H1 (cell line): ENCODE data around the gene CT45A5. TPM values are rescaled to one million over a fixed set of nuclear protein-coding genes. Genes with fewer than 3 reads are reported as not detected.

ENCODE experiments used
- CTCF ChIA-PET: fragments of 300-600 bp; sonication (Branson Sonifier 250); formaldehyde crosslinking; loops from one replicate; lab custom pipeline; 2021; ENCODE audit not compliant: partially characterized antibody; lab: Charles Lee
- POLR2A ChIA-PET: fragments of 300-600 bp; sonication (Branson Sonifier 250); formaldehyde crosslinking; loops from one replicate; lab custom pipeline; 2021; ENCODE audit warnings: inconsistent platforms; ENCODE audit not compliant: partially characterized antibody; lab: Charles Lee
- DNase-seq, 2 experiments: peaks; one replicate each; pipeline versions ENCODE4 v3.0.0 to v3.0.0-alpha.2; 2010 to 2022; ENCODE audit warnings: low spot score in 2 of 2, low read depth in 1 of 2, mixed read lengths in 1 of 2
- FAIRE-seq: peaks from 2 replicates; lab custom pipeline; 2011; peaks lifted over from hg19 to GRCh38; lab: Jason Lieb, UNC
- H2AFZ ChIP-seq: 2 replicates; pipeline ENCODE4 v1.8.1; 2012; ENCODE audit warnings: low read length, inconsistent platforms
- H2AK5ac ChIP-seq: 2 replicates; pipeline ENCODE4 v1.6.1; 2013; ENCODE audit warnings: low read depth, low read length
- H2BK120ac ChIP-seq: replicated peaks from 2 replicates; pipeline ENCODE3; 2013; ENCODE audit warnings: low read depth, low read length, inconsistent platforms
- H2BK12ac ChIP-seq: 2 replicates; pipeline ENCODE4 v1.6.1; 2013; ENCODE audit warnings: low read depth, low read length
- H2BK15ac ChIP-seq: 2 replicates; pipeline ENCODE4 v1.6.1; 2013; ENCODE audit warnings: low read length
- H2BK20ac ChIP-seq: 2 replicates; pipeline ENCODE4 v1.6.1; 2013; ENCODE audit warnings: low read length
- H2BK5ac ChIP-seq: 2 replicates; pipeline ENCODE4 v1.6.1; 2013; ENCODE audit warnings: low read depth, low read length
- H3K14ac ChIP-seq: 2 replicates; pipeline ENCODE4 v1.6.1; 2013; ENCODE audit warnings: inconsistent platforms; ENCODE audit not compliant: insufficient read length
- H3K18ac ChIP-seq: 2 replicates; pipeline ENCODE4 v1.6.1; 2013; ENCODE audit warnings: low read length; ENCODE audit errors: extremely low read depth
- H3K23ac ChIP-seq: 2 replicates; pipeline ENCODE4 v1.6.1; 2013; ENCODE audit warnings: inconsistent platforms; ENCODE audit not compliant: insufficient read length
- H3K23me2 ChIP-seq: 2 replicates; pipeline ENCODE4 v1.6.1; 2013; ENCODE audit warnings: low read depth, low read length
- H3K27ac ChIP-seq: 2 replicates; pipeline ENCODE4 v1.6.1; 2011; ENCODE audit warnings: low read depth, low read length, inconsistent platforms
- H3K27me3 ChIP-seq, 4 experiments: replicated peaks in 1 of 4; 1 replicate in 1 of 4; 2 replicates in 3 of 4; pipeline versions ENCODE4 v1.6.1 to v1.8.1; 2011 to 2013; ENCODE audit warnings: low read length in 3 of 4, mild to moderate bottlenecking in 3 of 4, inconsistent platforms in 2 of 4, mixed read lengths in 2 of 4, moderate library complexity in 1 of 4; ENCODE audit not compliant: control insufficient read depth in 3 of 4, insufficient read depth in 3 of 4; ENCODE audit errors: extremely low read depth in 1 of 4
- H3K36me3 ChIP-seq, 4 experiments: 2 replicates each; pipeline versions ENCODE4 v1.6.1 to v1.8.1; 2011 to 2013; ENCODE audit warnings: mild to moderate bottlenecking in 4 of 4, low read length in 3 of 4, moderate library complexity in 2 of 4, control low read depth in 1 of 4, inconsistent platforms in 1 of 4; ENCODE audit not compliant: insufficient read depth in 4 of 4, control insufficient read depth in 2 of 4
- H3K4ac ChIP-seq: replicated peaks from 2 replicates; pipeline ENCODE3; 2013; ENCODE audit warnings: low read length, low read depth, mixed read lengths, inconsistent platforms; ENCODE audit not compliant: insufficient read length
- H3K4me1 ChIP-seq, 4 experiments: replicated peaks in 1 of 4; 1 replicate in 1 of 4; 2 replicates in 3 of 4; pipeline versions ENCODE4 v1.6.1 to v1.8.1; 2011 to 2013; ENCODE audit warnings: low read length in 3 of 4, inconsistent platforms in 2 of 4, mixed read lengths in 1 of 4; ENCODE audit not compliant: insufficient read depth in 4 of 4, control insufficient read depth in 3 of 4
- H3K4me2 ChIP-seq, 2 experiments: 2 replicates each; pipeline versions ENCODE4 v1.6.1 to v1.8.1; 2011 to 2013; ENCODE audit warnings: low read depth in 2 of 2, low read length in 2 of 2, control low read depth in 1 of 2, inconsistent platforms in 1 of 2, mild to moderate bottlenecking in 1 of 2; ENCODE audit not compliant: insufficient read depth in 1 of 2
- H3K4me3 ChIP-seq, 4 experiments: fragments of 200-600, 300-600 bp in 1 of 4; sonication (generic), shearing (Covaris generic), sonication (Bioruptor Twin) in 1 of 4; 2 replicates each; pipeline versions ENCODE4 v1.5.1 to v1.8.1; 2011 to 2016; ENCODE audit warnings: low read length in 4 of 4, low read depth in 3 of 4, control low read depth in 2 of 4, inconsistent platforms in 2 of 4, mild to moderate bottlenecking in 2 of 4, mixed read lengths in 1 of 4, moderate library complexity in 1 of 4; ENCODE audit not compliant: insufficient read depth in 2 of 4; ENCODE audit errors: extremely low read depth in 1 of 4
- H3K56ac ChIP-seq: replicated peaks from 2 replicates; pipeline ENCODE3; 2013; ENCODE audit warnings: low read depth, mild to moderate bottlenecking, mixed read lengths, low read length, inconsistent platforms; ENCODE audit not compliant: insufficient read length
- H3K79me1 ChIP-seq: 2 replicates; pipeline ENCODE4 v1.6.1; 2013; ENCODE audit warnings: low read depth, low read length, control low read depth
- H3K79me2 ChIP-seq, 2 experiments: 2 replicates each; pipeline versions ENCODE4 v1.6.1 to v1.8.1; 2012 to 2013; ENCODE audit warnings: low read length in 2 of 2, mild to moderate bottlenecking in 2 of 2, inconsistent platforms in 1 of 2; ENCODE audit not compliant: insufficient read depth in 2 of 2, control insufficient read depth in 1 of 2
- H3K9ac ChIP-seq, 4 experiments: replicated peaks in 1 of 4; 1 replicate in 1 of 4; 2 replicates in 3 of 4; pipeline versions ENCODE4 v1.6.1 to v1.8.1; 2011 to 2013; ENCODE audit warnings: low read depth in 3 of 4, low read length in 3 of 4, control low read depth in 2 of 4, mild to moderate bottlenecking in 2 of 4, moderate library complexity in 2 of 4, inconsistent platforms in 1 of 4; ENCODE audit errors: extremely low read depth in 1 of 4
- H3K9me3 ChIP-seq, 2 experiments: 2 replicates each; pipeline versions ENCODE4 v1.6.1 to v1.8.1; 2012 to 2013; ENCODE audit warnings: mild to moderate bottlenecking in 2 of 2, moderate library complexity in 2 of 2, control low read depth in 1 of 2, inconsistent platforms in 1 of 2, low read depth in 1 of 2, low read length in 1 of 2, mixed read lengths in 1 of 2; ENCODE audit not compliant: insufficient read depth in 2 of 2
- H4K20me1 ChIP-seq, 2 experiments: replicated peaks in 1 of 2; 2 replicates each; pipeline versions ENCODE3 to v1.8.1; 2011 to 2013; ENCODE audit warnings: inconsistent platforms in 2 of 2, low read length in 2 of 2, mild to moderate bottlenecking in 1 of 2; ENCODE audit not compliant: insufficient read depth in 2 of 2, control insufficient read depth in 1 of 2
- H4K5ac ChIP-seq: 2 replicates; pipeline ENCODE4 v1.6.1; 2013; ENCODE audit warnings: low read length, low read depth, mixed read lengths, inconsistent platforms; ENCODE audit not compliant: insufficient read length
- H4K8ac ChIP-seq: 2 replicates; pipeline ENCODE4 v1.8.0; 2013; ENCODE audit warnings: mild to moderate bottlenecking, moderate library complexity, low read length, inconsistent platforms; ENCODE audit not compliant: insufficient read depth; ENCODE audit errors: extremely low read depth
- H4K91ac ChIP-seq: replicated peaks from 2 replicates; pipeline ENCODE3; 2013; ENCODE audit warnings: low read length, mixed read lengths, inconsistent platforms; ENCODE audit not compliant: insufficient read length
- WGBS, 2 experiments: shearing (Covaris generic) in 1 of 2; methylation state at CpG; one replicate each; pipeline versions ENCODE4 v1.1.6 to v1.1.7; 2013 to 2015; ENCODE audit warnings: low lambda C conversion rate in 2 of 2, mixed read lengths in 2 of 2, inconsistent platforms in 1 of 2, low coverage in 1 of 2, missing lambda C conversion rate in 1 of 2; ENCODE audit not compliant: insufficient replicate concordance in 2 of 2, insufficient coverage in 1 of 2, insufficient read length in 1 of 2; ENCODE audit errors: extremely low coverage in 1 of 2, missing lambda C conversion rate in 1 of 2; 5-methylcytosine and 5-hydroxymethylcytosine counted together
- polyA plus RNA-seq, 7 experiments: library from polyadenylated mRNA; depleted of rRNA in 3 of 7; stranded (reverse) in 5 of 7; unstranded in 2 of 7; fragments of >200 nt in 5 of 7; fragments of 200-250 nt in 2 of 7; gene quantifications; 1 replicate in 5 of 7; 2 replicates in 1 of 7; 4 replicates in 1 of 7; pipeline versions ENCODE4 v1.2.1 to v1.2.3, GENCODE V29; 2011 to 2013; ENCODE audit warnings: missing spikeins in 2 of 7, mixed read lengths in 2 of 7
- total RNA-seq: library from RNA; stranded (reverse); fragmentation: NEBNext Ultra II Directional; extraction: Animal tissue kit (Norgen Biotek cat#: 25700); gene quantifications from 2 replicates; pipeline ENCODE4 v1.2.1, GENCODE V29; 2021
- TF ChIP-seq, protein P1 (sequence below): IDR thresholded peaks from 2 replicates; pipeline ENCODE4 v1.6.1; 2012; ENCODE audit warnings: inconsistent platforms

CT45A5 gene
- total and polyA plus RNA-seq, 2 of the 8 experiments (the other 6 are each of a cell fraction or from before 2014, with no cell fraction given) = not detected

DNA sequence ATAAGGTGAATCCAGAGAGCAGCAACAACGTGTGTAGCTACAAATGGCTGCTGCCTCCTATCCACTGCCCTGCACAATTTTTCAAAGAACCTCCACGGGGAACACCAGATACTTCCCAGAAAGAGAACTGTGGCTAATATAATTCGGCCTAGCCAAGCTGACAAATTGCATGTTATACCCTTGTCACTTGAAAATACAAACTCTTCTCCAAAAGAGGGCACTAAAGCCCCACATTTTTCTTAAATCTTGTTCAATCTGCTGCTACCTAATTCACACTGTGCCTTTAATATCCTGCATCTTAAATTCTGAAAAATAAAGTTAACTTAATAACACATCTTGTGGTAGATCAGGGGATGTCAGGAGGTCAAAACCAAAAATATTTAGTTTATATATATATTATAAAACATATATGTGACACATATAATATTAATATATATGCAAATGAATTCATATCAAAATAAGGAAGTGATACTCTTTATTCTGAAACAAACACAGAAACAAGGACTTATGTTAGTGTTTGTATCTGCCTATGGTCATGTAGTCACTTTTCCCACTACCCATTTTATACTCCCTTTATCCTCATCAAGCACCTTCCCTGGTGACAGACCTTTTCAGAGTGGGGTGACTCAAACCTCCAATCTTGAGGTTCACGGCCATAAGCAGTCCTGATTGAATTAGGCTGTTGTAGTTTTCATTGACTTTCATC lies 47.8 kb downstream of the CT45A5 start:
- H3K23me2 ChIP-seq = no peaks in the 10 kb centered on the region
- peaks cover 0 to 16% of the 10 kb centered on the region in 2 experiments; a peak in 2 of 4 replicates for H3K9me3 ChIP-seq
- H2AFZ ChIP-seq = no peak overlapping the region
- H2BK5ac ChIP-seq = no peak overlapping the region
- no peak overlapping the region for H4K8ac ChIP-seq
- H3K23ac ChIP-seq = no peak overlapping the region
- H3K56ac ChIP-seq = no peak overlapping the region
- H2BK15ac ChIP-seq = no peak overlapping the region
- no peak overlapping the region for H3K27ac ChIP-seq
- TF ChIP-seq, protein P1, sequence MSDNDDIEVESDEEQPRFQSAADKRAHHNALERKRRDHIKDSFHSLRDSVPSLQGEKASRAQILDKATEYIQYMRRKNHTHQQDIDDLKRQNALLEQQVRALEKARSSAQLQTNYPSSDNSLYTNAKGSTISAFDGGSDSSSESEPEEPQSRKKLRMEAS = no peak
- ChIA-PET CTCF (no interaction called here), POLR2A (no interaction called here)
- no peak overlapping the region for H2BK20ac ChIP-seq
- H3K36me3 ChIP-seq = no peaks in the 10 kb centered on the region
- no peak overlapping the region for H3K9ac ChIP-seq
- no peaks in the 10 kb centered on the region for H4K20me1 ChIP-seq
- no peak overlapping the region for H2AK5ac ChIP-seq
- no peak overlapping the region for H4K5ac ChIP-seq
- no peak for FAIRE-seq
- no peak overlapping the region for H3K14ac ChIP-seq
- H3K27me3 ChIP-seq = no peaks in the 10 kb centered on the region
- no peak overlapping the region for H4K91ac ChIP-seq
- DNase-seq = no peak
- WGBS, 2 experiments = 65% methylated on average over 3 of the region's 4 CpGs; no CpG with 5 or more reads in 1 of the 2 experiments
- no peak overlapping the region for H2BK120ac ChIP-seq
- H3K4me2 ChIP-seq = no peak overlapping the region
- H3K4ac ChIP-seq = no peak overlapping the region
- no peaks in the 10 kb centered on the region for H3K79me1 ChIP-seq
- no peaks in the 10 kb centered on the region for H3K4me1 ChIP-seq
- H2BK12ac ChIP-seq = no peak overlapping the region
- no peaks in the 10 kb centered on the region for H3K79me2 ChIP-seq
- no peak overlapping the region for H3K18ac ChIP-seq
- no peak overlapping the region for H3K4me3 ChIP-seq
